ENCODE results near the gene DFFB. TPM values are rescaled to one million over a fixed set of nuclear protein-coding genes. Genes with fewer than 3 reads are reported as not detected.

Gene DFFB
- total and polyA plus RNA-seq, 9 of the 15 experiments (the other 6 are each of a cell fraction or from before 2014, with no cell fraction given) = 2.3 to 15.8 (median 11.5) TPM

GRCh38 chr1:3834701-3835100 lies 22.6 kb upstream of the DFFB start (continued):
- no peak for TF ChIP-seq JUND (IDR thresholded peaks at IDR 0.05; ENCODE audit: borderline replicate concordance, low read depth, low read length)
- no peak for TF ChIP-seq JUND (tag; IDR thresholded peaks at IDR 0.05; ENCODE audit: borderline replicate concordance, low read depth, low read length)
- TF ChIP-seq, protein P1, sequence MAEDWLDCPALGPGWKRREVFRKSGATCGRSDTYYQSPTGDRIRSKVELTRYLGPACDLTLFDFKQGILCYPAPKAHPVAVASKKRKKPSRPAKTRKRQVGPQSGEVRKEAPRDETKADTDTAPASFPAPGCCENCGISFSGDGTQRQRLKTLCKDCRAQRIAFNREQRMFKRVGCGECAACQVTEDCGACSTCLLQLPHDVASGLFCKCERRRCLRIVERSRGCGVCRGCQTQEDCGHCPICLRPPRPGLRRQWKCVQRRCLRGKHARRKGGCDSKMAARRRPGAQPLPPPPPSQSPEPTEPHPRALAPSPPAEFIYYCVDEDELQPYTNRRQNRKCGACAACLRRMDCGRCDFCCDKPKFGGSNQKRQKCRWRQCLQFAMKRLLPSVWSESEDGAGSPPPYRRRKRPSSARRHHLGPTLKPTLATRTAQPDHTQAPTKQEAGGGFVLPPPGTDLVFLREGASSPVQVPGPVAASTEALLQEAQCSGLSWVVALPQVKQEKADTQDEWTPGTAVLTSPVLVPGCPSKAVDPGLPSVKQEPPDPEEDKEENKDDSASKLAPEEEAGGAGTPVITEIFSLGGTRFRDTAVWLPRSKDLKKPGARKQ (CRISPR knock-in tag; IDR thresholded peaks at IDR 0.05) = no peak

DNA sequence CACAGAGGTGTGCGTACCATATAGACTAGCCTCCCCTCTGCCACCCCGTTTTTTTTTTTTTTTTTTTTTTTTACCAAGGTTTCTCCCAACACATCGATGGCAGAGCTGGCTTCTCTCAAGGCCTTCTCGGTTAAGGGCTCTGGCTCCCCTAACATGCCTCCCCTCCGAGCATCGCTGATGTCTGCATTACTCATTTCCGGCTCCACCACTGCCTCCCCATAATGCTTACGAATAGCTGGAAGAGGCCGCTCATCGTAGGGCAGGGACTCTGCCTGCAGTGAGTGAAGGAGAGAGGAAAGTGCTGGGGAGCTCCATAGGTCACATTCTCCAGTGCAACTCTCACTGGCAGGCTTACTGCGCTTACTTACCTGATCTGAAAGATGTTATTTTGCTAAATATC lies 20.9 kb upstream of the DFFB start:
- 92% methylated on average over 8 of the region's 11 CpGs for WGBS (ENCODE audit: insufficient coverage, low coverage, missing lambda C conversion rate)
- FAIRE-seq (no peak), ATAC-seq (no peak), DNase-seq (ENCODE audit: extremely low read depth in 1 of 4, low spot score in 3 of 4) (no peak)
- Histone ChIP-seq H3K9me3 (replicated peaks; ENCODE audit: control insufficient read depth, insufficient read depth, low read depth, low read length) (no peaks in the 10 kb centered on the region), H3K4me3 (no peak overlapping the region), H3K4me2 (ENCODE audit: insufficient read depth, low read length) (no peak overlapping the region), H3K36me3 (ENCODE audit: control insufficient read depth, insufficient read depth, low read length) (peaks cover 79% of the 10 kb centered on the region), H2AFZ (ENCODE audit: low read depth, low read length) (no peak overlapping the region), H3K9me1 (ENCODE audit: control insufficient read depth, insufficient read depth, low read length) (no peaks in the 10 kb centered on the region), H3K27ac (ENCODE audit: extremely low read depth, low read depth, low read length) (no peak overlapping the region), H3K4me1 (replicated peaks in 1 of 2; ENCODE audit: control insufficient read depth in 2 of 2, insufficient read depth in 2 of 2, low read length in 2 of 2) (no peaks in the 10 kb centered on the region), H4K20me1 (replicated peaks; ENCODE audit: control insufficient read depth, insufficient read depth, low read length) (no peaks in the 10 kb centered on the region), H3K27me3 (ENCODE audit: control insufficient read depth in 2 of 2, insufficient read depth in 2 of 2, low read length in 2 of 2) (no peaks in the 10 kb centered on the region), H3K79me2 (ENCODE audit: control insufficient read depth, insufficient read depth, low read length) (no peaks in the 10 kb centered on the region), H3K9ac (ENCODE audit: insufficient read depth in 1 of 2, low read depth in 2 of 2, low read length in 2 of 2) (no peak overlapping the region)
- TF ChIP-seq, protein P1 (CRISPR knock-in tag; IDR thresholded peaks at IDR 0.05) = no peak
- ChIA-PET CTCF (ENCODE audit: low intra/inter-chr PET ratio) (no interaction called here), POLR2A (no interaction called here)
- intact Hi-C loops (cut with micrococcal nuclease) = no loop called here
- in situ Hi-C loops (cut with MboI) = no loop called here
- BruUV-seq (replicated peaks) = no TSS peak

Measured in K562 (cell line).